ENCODE measurements around the gene IGIP.
A peak's percentile ranks its signal among the peaks of the same experiment; 100 is the strongest.

IGIP gene

GRCh38 chr5:140117523-140117922 lies 8.2 kb upstream of the IGIP start:
- TF ChIP-seq CTCF (IDR thresholded peaks at IDR 0.05), result no peak

DNA sequence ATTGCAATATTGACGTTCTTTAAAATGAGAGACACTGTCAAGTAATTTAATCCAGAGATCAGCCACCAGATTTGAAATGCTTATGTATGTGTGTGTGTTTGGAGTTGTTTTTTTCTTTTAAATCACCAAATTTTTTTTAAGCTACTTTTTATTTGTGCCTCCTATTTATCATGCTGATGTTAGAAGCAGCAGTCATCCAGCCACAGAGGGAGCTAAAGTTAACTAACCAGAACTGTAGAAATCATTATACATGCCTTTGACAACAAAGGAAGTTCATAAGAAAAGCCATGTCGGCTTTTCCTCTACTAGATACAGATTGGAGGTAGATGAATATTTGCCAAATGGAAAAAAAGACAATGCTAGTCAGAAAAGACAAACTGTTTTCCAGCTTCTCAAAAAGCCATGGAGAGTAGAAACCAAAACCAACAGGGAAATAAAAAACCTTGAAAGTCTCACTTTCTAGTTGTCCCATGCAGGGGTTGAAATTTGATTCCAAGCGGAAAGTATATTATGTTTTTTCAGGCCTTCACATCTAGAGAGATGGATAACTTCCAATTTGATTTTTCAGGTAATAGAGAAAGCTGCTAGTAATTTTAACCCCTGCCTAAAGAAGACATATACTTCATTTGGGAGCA lies 7.3 kb upstream of the IGIP start:
- peak; percentile 36; the same call in 1 of the 2 replicates for TF ChIP-seq CTCF (IDR thresholded peaks at IDR 0.05)

- TF ChIP-seq CTCF (IDR thresholded peaks at IDR 0.05), result no peak
These were observed 727 bp downstream of the IGIP start for GRCh38 chr5:140126315-140127012.

GRCh38 chr5:140128376-140128775 lies 2.6 kb downstream of the IGIP start:
- no peak for TF ChIP-seq CTCF (IDR thresholded peaks at IDR 0.05)

- TF ChIP-seq CTCF (IDR thresholded peaks at IDR 0.05), result no peak
These were observed 5.4 kb downstream of the IGIP start for GRCh38 chr5:140130949-140131733.

DNA sequence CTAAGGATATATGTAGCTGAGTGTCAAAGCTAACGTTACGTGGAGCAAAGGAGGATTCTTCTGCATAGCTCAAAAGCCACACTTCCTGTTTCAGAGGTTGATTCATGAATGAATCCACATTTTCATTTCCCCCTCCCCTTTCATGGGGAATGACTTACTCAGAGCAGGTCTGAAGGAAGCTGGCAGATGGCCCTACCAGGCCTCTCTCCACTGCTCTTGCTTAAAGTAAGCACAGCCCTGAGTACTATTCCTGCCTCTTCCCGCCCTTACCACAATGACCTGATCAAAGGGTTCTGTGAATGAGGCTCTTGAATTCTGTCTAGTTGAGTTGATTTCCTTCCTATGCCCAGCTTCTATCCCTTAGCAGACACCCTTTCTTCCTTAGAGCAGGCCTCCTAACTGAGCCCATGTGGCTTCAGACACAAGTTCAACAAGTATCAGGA lies 6.3 kb downstream of the IGIP start:
- TF ChIP-seq CTCF (IDR thresholded peaks at IDR 0.05), result no peak

DNA sequence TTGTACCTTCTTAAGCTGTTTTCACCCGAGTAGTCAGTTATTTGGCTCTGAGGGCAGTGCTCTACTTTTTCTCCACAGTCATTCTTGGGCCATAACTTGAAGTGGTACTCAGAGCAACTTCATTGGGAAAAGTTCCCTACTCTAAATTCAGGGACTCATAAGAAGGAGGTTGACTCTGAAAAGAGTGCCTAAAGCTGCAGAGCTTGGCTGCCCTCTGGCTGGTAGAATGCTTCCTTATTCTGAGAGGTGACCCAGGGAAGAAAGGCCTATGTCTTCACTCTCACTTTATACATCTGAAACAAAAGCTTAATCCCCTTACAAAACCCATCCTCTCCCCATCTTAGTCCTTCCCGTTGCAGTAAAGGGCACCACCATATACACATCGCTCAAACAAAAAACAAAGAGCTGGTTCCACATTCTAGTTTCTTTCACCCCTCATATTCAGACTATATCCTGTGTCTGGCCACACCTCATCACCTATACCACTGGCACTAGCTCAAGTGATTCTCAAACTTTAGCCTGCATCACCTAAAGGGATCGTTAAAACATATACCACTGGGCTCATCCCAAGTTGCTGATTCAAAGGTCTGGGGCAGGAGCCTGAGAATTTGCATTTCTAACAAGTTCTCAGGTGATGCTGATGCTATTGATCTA lies 7.9 kb downstream of the IGIP start:
- TF ChIP-seq CTCF (IDR thresholded peaks at IDR 0.05), result no peak

Measured in LNCAP (cell line).